Measurements from ENCODE around the gene CHRNG.
A peak's percentile ranks its signal among the peaks of the same experiment; 100 is the strongest.

The CHRNG gene

GRCh38 chr2:232516551-232516950, 22.9 kb upstream of the CHRNG start:
- TF ChIP-seq, protein P1, sequence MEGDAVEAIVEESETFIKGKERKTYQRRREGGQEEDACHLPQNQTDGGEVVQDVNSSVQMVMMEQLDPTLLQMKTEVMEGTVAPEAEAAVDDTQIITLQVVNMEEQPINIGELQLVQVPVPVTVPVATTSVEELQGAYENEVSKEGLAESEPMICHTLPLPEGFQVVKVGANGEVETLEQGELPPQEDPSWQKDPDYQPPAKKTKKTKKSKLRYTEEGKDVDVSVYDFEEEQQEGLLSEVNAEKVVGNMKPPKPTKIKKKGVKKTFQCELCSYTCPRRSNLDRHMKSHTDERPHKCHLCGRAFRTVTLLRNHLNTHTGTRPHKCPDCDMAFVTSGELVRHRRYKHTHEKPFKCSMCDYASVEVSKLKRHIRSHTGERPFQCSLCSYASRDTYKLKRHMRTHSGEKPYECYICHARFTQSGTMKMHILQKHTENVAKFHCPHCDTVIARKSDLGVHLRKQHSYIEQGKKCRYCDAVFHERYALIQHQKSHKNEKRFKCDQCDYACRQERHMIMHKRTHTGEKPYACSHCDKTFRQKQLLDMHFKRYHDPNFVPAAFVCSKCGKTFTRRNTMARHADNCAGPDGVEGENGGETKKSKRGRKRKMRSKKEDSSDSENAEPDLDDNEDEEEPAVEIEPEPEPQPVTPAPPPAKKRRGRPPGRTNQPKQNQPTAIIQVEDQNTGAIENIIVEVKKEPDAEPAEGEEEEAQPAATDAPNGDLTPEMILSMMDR (IDR thresholded peaks at IDR 0.05; ENCODE audit: low read length, missing control alignments) = no peak
- no peak overlapping the region for H3K4me3 ChIP-seq (replicated peaks; ENCODE audit: low read depth, low read length)
- DNase-seq (ENCODE audit: low read depth) = no peak

DNA sequence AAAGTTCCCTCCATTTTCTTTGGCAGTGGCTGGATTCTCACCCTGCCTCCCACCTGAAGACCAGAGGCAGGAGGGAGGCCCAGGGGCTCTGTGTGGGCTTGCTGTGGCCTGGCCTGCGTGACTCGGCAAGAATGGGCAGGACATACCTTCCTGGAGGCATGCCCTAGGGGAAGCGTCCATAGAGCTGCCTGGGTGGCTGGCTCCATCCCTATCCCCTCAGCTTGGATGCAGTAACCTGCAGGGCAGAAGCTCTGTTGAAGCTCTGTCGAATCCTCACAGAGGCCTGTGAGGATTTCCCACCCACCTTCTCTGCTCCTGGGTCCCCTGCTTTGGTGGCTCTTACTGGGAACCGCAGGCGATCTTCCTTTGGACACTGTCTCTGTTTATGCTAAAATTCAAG, 20.6 kb upstream of the CHRNG start:
- TF ChIP-seq, protein P1 (IDR thresholded peaks at IDR 0.05; ENCODE audit: low read length, missing control alignments) = no peak
- no peak overlapping the region for H3K4me3 ChIP-seq (replicated peaks; ENCODE audit: low read depth, low read length)
- no peak for DNase-seq (ENCODE audit: low read depth)

DNA sequence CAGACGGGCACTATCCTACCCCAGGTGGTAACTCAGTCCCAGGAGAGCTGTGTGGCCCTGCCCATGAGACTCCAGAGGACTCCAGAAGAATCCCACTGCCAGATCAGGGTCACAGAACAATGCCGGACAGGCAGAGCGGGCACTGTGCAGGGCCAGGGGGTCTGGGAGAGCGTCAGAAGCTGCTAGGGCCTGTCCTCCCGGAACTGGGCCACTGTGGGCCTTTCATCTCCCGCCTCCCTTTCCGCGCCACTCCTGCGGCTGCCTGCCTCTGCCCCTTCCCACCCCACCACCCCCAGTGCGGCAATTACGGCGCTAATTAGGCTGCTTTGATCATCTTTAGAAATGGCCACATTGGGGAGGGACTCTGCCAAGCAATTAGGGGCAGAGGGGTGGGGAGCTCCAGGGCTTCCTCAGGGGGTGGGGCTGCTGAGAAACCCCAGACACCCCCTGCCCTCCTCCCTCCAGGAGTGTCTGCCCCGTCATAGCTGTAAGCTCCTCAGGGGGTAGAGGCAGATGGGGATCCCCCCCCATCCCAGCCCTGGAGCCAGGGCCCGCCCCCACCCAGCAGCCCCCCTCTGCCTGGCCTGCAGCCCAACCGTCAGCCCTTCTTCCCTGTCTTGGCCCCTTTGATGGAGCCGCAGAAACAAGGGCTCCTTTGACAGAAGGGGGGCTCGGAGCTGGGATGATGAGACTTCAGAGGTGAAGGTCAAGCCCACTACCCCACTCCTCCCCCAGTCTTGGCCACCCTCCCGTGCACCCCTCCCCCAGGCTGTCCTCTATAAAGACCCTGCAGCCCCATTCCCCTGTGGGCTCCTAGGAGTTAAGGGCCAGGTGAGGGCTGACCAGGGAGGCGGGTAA, 19.7 kb upstream of the CHRNG start, which contains the start of gene PRSS56:
Gene PRSS56, plus strand, starts transcription at position 808 of the 858 bp plus-strand sequence. CDS start 211 bp downstream, outside the sequence.
- no peak for DNase-seq (ENCODE audit: low read depth)
- TF ChIP-seq, protein P1 (IDR thresholded peaks at IDR 0.05; ENCODE audit: low read length, missing control alignments) = no peak
- H3K4me3 ChIP-seq (replicated peaks; ENCODE audit: low read depth, low read length) = no peak within 1 kb of the TSS

GRCh38 chr2:232520489-232520888, 19.0 kb upstream of the CHRNG start:
- no peak overlapping the region for H3K4me3 ChIP-seq (replicated peaks; ENCODE audit: low read depth, low read length)
- DNase-seq (ENCODE audit: low read depth) = no peak
- TF ChIP-seq, protein P1 (IDR thresholded peaks at IDR 0.05; ENCODE audit: low read length, missing control alignments) = no peak

- H3K4me3 ChIP-seq (replicated peaks; ENCODE audit: low read depth, low read length) = no peak overlapping the region
- DNase-seq (ENCODE audit: low read depth) = no peak
- TF ChIP-seq, protein P1 (IDR thresholded peaks at IDR 0.05; ENCODE audit: low read length, missing control alignments) = no peak
Observed at GRCh38 chr2:232521098-232521497, 18.4 kb upstream of the CHRNG start.

- no peak overlapping the region for H3K4me3 ChIP-seq (replicated peaks; ENCODE audit: low read depth, low read length)
- TF ChIP-seq, protein P1 (IDR thresholded peaks at IDR 0.05; ENCODE audit: low read length, missing control alignments) = peak; percentile 18
- peak; percentile 23 for DNase-seq (ENCODE audit: low read depth)
Observed at GRCh38 chr2:232521959-232522622, 17.4 kb upstream of the CHRNG start.
